Measurements from ENCODE around the gene WDR88.

The WDR88 gene

GRCh38 chr19:33175886-33176669 is 44.2 kb downstream of the WDR88 start:
- no peaks in the 10 kb centered on the region for H3K27me3 ChIP-seq (replicated peaks)
- TF ChIP-seq, protein P1, sequence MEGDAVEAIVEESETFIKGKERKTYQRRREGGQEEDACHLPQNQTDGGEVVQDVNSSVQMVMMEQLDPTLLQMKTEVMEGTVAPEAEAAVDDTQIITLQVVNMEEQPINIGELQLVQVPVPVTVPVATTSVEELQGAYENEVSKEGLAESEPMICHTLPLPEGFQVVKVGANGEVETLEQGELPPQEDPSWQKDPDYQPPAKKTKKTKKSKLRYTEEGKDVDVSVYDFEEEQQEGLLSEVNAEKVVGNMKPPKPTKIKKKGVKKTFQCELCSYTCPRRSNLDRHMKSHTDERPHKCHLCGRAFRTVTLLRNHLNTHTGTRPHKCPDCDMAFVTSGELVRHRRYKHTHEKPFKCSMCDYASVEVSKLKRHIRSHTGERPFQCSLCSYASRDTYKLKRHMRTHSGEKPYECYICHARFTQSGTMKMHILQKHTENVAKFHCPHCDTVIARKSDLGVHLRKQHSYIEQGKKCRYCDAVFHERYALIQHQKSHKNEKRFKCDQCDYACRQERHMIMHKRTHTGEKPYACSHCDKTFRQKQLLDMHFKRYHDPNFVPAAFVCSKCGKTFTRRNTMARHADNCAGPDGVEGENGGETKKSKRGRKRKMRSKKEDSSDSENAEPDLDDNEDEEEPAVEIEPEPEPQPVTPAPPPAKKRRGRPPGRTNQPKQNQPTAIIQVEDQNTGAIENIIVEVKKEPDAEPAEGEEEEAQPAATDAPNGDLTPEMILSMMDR (IDR thresholded peaks at IDR 0.05; ENCODE audit: low read depth, low read length, missing control alignments): no peak
- H3K27ac ChIP-seq: peak overlapping the region; percentile 83
- H3K36me3 ChIP-seq (replicated peaks): no peaks in the 10 kb centered on the region
- peak overlapping the region; percentile 77 for H3K4me3 ChIP-seq (ENCODE audit: low read depth, low read length)
- in situ Hi-C loops (cut with HindIII; ENCODE audit: low pct_ligation_motif_present, low sequenced_read_pairs): no loop called here
- no peak for DNase-seq

GRCh38 chr19:33176670-33177416 is 44.9 kb downstream of the WDR88 start:
- no peaks in the 10 kb centered on the region for H3K27me3 ChIP-seq (replicated peaks)

DNA sequence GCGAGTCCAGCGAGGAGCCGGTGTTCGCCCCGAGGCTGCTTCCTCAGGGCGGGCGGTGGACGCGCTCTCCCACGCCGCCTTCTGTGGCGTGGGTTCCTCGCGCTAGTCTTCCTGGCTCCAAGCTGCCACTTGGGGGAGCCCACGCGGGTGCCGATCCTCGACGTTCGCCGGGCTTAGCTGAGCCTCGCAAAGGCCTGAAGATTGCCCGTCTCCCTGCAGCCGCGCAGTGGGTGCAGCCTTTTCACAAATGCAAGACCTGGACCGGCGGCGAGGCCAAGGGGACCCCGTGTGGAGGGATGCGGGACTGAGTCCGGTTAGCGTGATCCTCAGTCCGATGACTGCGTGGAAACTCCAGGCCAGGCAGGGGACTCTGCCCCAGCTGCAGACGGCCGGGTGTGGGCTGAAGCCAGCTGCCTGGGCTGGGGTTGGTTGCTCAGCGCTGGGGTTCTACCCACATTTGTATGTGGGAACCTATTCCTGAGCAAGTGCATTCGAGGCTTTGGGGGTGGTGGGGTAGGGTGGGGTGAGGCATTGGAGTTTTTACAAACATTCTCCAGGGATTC is 45.6 kb downstream of the WDR88 start:
- Histone ChIP-seq H3K27ac (peak overlapping the region; percentile 17), H3K27me3 (replicated peaks) (no peaks in the 10 kb centered on the region), H3K36me3 (replicated peaks) (no peaks in the 10 kb centered on the region), H3K4me3 (ENCODE audit: low read depth, low read length) (peak overlapping the region; percentile 54)
- peak; percentile 53 for DNase-seq
- in situ Hi-C loops (cut with HindIII; ENCODE audit: low pct_ligation_motif_present, low sequenced_read_pairs): no loop called here
- TF ChIP-seq, protein P1 (IDR thresholded peaks at IDR 0.05; ENCODE audit: low read depth, low read length, missing control alignments): peak; percentile 65

More at GRCh38 chr19:33176670-33177416, 44.9 kb downstream of the WDR88 start:
- in situ Hi-C loops (cut with HindIII; ENCODE audit: low pct_ligation_motif_present, low sequenced_read_pairs): no loop called here
- H3K27ac ChIP-seq: peak overlapping the region; percentile 83
- TF ChIP-seq, protein P1 (IDR thresholded peaks at IDR 0.05; ENCODE audit: low read depth, low read length, missing control alignments): no peak
- H3K36me3 ChIP-seq (replicated peaks): no peaks in the 10 kb centered on the region
- peak overlapping the region; percentile 77 for H3K4me3 ChIP-seq (ENCODE audit: low read depth, low read length)
- peak; percentile 99 for DNase-seq

DNA sequence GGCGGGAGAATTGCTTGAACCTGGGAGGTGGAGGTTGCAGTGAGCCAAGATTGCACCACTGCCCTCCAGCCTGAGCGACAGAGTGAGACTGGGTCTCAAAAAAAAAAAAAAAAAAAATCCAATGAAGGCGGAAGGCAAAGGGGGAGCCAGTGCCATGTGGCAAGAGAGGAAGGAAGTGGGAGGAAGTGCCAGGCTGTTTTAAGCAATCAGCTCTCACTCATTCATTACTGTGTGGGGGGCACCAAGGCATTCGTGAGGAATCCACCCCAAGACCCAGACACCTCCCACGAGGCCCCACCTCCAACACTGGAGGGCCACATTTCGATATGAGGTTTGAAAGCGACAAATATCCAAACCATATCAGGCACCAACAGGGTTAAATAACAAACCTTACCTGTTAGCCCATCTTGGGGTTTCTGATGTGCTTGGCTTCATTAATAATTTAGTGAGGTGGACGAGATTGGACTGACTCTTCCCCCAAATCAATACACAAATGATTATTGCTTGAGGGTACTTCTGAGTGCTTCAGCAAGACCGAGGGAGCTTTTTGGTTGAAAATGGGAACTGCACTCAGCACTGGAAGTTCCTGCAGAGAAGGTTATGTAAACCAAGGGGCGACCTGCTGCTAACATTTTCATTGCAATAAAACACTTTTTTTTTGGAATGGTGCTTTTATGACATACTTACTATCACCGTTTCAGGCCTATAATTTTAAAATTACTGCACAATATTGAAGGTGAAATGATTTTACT is 54.7 kb downstream of the WDR88 start:
- in situ Hi-C loops (cut with HindIII; ENCODE audit: low pct_ligation_motif_present, low sequenced_read_pairs): no loop called here
- TF ChIP-seq, protein P1 (IDR thresholded peaks at IDR 0.05; ENCODE audit: low read depth, low read length, missing control alignments): no peak
- no peak for DNase-seq
- no peaks in the 10 kb centered on the region for H3K27me3 ChIP-seq (replicated peaks)
- H3K36me3 ChIP-seq (replicated peaks): no peaks in the 10 kb centered on the region
- no peak overlapping the region for H3K4me3 ChIP-seq (ENCODE audit: low read depth, low read length)
- no peak overlapping the region for H3K27ac ChIP-seq

- in situ Hi-C loops (cut with HindIII; ENCODE audit: low pct_ligation_motif_present, low sequenced_read_pairs): no loop called here
- no peaks in the 10 kb centered on the region for H3K27me3 ChIP-seq (replicated peaks)
- no peaks in the 10 kb centered on the region for H3K36me3 ChIP-seq (replicated peaks)
- TF ChIP-seq, protein P1 (IDR thresholded peaks at IDR 0.05; ENCODE audit: low read depth, low read length, missing control alignments): no peak
- no peak overlapping the region for H3K27ac ChIP-seq
- H3K4me3 ChIP-seq (ENCODE audit: low read depth, low read length): no peak overlapping the region
- DNase-seq: no peak
Measured at GRCh38 chr19:33187183-33187540, 55.2 kb downstream of the WDR88 start.
